ENCODE data around the gene CD27.
"Not testable (repeated sequence)": the region's sequence is repeated elsewhere in the genome, so short reads cannot be mapped to it uniquely, and the experiment has no call there.

The CD27 gene

DNA sequence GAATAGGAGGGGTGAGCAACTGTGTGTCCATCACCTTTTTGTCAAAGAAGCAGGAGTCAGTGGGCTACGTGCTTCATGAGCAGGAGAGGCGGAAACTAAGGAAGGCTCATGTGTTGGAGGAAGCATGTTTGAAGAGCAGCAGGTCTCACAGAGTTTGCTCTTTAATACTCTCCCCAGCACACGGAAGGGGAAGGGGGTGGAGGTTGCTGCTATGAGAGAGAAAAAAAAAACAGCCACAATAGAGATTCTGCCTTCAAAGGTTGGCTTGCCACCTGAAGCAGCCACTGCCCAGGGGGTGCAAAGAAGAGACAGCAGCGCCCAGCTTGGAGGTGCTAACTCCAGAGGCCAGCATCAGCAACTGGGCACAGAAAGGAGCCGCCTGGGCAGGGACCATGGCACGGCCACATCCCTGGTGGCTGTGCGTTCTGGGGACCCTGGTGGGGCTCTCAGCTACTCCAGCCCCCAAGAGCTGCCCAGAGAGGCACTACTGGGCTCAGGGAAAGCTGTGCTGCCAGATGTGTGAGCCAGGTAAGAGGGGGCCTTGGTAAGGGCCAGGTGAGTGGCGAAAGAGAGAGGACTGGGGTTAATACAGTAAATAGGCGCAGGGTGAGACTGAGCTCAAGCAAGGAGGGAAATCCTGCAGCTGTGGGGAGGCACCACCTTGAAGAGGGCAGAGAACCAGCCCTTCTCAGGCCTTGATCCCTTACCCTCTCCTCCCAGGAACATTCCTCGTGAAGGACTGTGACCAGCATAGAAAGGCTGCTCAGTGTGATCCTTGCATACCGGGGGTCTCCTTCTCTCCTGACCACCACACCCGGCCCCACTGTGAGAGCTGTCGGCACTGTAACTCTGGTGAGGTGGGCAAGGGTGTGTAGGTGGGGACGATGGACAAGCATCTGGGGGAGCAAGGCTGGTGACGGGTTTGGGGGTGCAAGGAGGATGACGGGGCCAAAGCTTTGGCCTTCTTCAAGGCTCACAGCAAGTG, at the start of gene CD27:
CD27 (plus strand) TSS at position 252 of the 985 bp plus-strand sequence; CDS start at position 393, 141 bp downstream.
- DNase-seq = no peak

DNA sequence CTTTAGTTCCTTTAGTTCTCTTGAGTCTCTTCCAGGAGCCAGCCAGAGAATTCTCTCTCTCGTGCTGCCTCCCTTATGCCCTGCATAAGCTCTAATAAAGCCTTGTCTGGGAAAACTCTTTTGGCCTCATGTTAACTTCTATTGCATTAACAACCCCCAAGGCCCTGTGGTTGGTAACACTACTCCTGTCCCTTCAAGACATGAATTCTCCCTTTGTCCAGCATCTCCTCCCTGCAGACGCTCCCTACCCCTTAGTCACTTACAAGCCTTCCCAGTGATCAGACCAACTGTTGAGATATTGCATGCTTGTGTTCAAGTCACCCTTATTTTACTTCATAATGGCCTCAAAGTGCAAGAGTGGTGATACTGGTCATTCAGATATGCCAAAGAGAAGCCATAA, 48.7 kb upstream of the CD27 start:
- no peak for DNase-seq

DNA sequence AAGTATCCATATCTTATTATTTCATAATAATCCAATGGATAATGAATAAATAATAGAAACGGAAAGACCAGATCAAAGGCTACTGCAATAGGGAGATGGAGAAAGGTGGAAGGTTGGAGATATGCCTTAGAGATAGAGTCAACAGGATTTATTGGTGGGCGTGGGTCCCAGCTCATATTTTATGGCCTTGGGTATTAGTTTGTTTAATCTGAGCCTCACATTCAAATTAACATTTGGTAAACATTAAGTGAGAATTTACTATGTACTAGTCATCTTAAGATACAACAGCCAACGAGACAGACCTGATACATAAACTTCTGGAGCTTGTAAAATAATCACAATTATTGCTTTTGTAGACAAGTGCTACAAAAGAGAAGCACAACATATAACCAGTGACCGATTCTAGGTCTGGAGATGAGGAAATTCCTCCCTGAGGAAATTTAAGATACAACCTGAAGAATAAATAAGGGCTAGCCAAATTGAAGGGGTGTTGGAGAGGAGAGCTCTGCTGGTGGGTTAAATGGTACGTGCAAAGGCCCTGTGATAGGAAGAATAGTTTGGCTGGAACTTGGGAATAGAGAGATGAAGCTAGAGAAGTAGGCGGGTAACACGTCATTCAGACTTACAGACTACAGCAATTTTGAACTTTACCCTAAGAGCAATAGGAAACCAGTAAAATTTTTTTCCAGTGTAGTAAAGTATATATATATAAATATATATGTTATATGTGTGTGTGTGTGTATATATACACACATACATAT, 44.7 kb upstream of the CD27 start:
- no peak for DNase-seq

DNA sequence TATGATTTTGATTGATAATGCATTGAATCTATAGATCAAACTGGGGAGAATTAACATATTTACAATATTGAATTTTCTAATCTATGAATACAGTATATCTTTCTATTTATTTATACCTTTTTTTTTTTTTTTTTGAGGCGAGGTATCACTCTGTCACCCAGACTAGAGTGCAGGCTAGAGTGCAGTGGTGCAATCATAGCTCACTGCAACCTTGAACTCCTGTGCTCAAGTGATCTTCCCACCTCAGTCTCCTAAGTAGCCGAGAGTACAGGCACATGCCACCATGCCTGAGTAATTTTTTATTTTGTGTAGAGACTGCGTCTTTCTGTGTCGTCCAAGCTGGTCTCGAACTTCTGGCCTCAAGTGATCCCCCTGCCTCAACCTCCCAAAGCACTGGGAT, 40.4 kb upstream of the CD27 start:
- DNase-seq = no peak

DNA sequence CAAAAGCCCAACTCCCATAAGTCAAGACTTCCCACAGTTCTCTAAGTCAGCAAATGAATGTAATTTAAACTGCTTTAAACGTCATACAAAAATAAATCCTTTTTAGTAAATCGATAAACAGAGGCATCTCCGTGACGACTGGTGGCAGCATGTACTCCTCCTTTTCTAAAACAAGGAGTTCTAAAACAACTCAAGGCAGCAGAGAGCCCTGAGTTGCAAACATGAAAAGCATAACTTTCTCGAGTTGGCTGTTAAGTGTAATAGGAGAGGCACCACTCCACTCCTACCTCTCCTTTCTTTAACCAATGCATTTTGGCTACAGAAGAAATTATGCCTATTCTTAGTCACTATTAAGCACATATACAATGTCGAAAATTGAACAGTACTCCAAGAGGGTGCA, 38.8 kb upstream of the CD27 start:
- no peak for DNase-seq

DNA sequence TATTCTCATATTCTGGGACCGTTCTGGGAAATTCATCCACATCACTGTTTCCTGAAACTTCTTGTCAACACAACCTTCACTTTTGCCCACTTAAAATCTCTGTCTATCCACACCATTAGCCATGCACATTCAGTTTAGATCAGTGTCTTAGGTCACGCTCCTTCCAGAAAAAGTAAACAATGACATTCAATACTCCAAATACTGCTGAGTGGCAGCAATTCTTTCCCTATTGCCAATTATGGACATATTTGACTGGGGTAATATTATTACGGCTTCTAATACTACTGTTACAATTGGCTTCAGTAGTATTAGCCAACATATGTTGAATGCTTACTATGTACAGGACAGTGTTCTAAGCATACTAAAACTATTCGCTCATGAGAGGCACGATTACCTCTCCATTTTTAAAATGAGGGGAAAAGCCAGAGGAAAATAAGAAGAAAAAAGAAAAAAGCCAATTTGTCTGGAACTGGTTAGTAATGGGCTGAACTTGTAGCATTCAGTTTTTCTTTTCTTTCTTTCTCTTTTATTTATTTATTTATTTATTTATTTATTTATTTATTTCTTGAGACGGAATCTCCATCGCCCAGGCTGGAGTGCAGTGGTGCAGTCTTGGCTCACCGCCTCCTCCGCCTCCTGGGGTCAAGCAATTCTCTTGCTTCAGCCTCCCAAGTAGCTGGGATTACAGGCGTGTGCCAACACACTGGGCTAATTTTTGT, 37.4 kb upstream of the CD27 start:
- DNase-seq = no peak

DNA sequence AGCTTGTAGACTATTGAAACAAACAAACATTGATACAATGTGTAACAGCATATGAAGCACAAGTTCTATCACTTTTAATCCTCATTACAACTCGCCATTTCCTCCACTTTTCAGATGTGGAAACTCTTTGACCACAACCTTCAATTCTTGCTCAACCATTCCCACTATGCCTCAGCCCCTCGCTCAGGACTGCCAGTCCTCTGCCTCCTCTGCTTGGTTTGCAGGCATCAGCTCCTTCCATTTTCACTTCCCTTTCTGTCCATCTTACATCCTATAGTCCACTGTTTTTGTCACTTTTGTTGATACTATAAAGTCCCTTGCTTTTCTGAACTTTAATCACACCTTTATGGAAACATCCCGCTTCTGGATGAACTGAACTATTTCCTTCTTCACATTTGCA, 28.2 kb upstream of the CD27 start:
- no peak for DNase-seq

DNA sequence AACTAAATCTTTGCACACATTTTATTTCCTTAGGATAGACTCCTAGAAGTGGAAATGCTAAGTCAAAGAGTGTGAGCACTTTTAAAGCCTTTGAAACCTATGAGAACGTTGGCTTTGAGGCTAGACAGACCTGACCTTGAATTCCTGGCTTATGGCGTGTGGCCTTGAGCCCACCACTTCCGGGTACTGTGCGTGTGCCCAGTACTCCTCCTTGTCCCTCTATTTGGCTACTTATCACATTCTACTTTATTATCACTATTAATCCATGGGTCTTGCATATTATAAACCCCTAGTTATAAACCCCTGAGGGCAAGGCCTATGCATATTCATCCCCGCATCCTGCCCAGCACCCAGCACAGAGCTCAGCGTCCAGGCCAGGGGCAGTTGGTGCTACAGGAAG, 26.0 kb upstream of the CD27 start:
- no peak for DNase-seq

DNA sequence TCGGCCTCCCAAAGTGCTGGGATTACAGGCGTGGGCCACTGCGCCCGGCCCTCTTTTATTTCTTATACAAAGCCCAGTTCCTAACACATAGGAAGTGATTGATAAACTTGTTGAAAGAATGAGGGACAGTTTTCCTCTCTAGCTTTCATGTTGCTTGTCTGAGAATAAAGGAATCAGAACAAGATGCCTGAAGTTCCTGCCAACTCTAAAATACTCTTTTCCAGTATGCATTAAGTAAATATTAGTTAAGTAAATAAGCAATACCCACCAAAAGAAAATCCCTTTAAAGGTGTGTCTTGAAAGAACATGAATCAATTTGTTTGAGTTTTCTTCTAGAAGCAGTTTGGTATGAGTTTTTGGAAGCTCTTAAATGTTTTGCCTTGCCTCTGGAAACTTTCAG, 24.4 kb upstream of the CD27 start:
- DNase-seq = no peak

DNA sequence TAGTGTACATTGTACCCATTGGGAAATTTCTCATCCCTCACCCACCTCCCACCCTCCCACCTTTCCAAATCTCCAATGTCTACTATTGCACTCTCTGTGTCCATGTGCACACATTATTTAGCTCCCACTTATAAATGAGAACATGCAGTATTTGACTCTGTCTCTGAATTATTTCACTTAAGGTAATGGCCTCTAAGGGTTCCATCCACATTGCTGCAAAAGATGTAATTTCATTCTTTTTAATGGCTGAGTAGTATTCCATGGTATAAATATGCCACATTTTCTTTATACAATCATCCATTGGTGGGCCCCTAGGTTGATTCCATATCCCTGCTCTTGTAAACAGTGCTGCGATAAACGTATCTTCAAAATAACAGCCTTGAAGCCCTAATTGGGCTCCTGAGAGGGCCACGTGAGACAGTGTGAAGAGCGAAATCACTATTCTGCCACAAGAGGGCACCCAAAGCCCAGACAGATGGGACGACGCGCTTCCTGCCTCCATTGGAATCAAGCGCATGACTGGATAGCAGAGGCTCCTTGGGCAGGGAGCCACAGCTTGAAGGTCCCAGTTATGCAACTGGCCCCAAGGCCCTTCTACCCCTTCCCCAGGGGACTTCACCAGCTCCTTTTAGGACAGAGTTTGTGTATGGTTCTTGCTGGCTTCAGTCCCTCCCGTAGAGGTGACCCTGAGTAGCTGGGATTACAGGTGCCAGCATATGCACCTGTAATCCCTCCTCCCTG, 21.3 kb upstream of the CD27 start:
- peak; percentile 89 for DNase-seq

DNA sequence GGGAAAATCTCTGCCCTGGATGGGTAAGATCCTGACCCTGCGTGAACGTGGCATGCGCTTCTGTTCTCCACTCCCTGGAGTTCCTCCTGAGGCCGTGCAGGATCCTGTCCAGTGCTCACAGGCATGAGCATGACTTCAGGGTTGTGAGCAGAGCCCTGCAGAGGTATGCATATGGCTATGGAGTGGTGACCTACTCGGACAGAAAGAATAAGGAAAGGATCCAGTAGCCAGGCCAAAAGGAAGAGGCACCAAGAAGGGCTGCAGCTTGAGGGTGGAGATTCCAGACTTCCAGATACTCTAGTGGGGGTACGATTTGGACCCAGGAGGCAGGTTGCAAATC, 20.8 kb upstream of the CD27 start:
- DNase-seq = no peak

DNA sequence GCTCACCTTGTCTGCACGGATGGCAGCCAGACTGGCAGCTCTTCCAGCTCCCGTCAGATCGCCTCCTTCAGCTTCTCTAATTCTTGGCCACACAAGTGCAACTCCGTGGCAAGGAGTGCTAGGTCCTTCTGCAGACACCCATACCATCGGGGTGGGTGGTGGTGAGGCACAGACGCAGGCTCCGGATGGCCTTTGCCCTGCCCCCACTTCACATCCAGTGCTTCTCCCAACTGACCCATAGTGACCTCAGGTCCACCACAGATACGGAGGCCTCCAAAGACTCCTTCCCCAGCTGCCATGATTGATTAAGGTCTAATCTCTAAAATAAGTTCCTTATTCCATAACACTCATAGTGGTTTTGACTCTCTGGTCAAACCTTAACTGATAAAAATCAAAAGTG, 19.9 kb upstream of the CD27 start:
- no peak for DNase-seq

DNA sequence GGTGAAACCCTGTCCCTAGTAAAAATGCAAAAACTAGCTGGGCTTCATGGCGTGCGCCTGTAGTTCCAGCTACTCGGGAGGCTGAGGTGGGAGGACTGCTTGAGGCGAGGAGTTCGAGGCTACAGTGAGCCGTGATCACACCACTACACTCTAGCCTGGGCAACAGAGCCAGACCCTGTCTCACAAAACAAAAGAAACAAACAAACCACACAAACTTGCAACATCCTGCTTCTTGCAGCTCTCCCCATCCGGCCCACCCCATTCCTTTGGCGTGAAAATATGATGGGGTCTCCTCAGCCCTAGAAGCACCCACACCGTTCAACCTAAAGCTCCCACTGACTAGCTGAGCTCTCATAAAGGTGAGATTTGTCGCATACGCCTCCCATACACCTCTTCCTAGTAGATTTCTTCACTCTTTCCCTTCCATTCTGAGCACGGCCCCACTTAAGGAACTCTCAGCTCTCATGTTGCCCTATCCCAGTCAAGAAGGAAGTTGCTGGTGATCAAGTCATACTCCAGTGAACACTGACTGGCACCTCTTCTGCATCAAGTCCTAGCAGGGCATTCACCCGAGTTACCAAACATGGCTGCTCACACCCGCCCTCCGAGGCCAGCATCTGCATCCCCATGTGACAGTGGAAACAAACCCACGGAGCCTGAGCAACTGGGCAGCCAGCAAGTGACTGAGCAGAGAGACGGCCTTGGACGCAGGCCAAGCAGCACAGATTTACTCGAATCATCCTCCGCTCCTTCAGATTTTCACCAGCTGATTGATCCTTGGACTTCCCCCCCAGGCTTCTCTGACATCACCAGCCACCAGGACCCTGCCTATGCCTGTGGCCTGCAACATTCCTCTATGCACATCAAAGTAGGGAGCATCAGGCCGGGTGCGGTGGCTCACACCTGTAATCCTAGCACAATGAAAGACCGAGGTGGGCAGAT, 18.9 kb upstream of the CD27 start:
- DNase-seq = peak; percentile 9

DNA sequence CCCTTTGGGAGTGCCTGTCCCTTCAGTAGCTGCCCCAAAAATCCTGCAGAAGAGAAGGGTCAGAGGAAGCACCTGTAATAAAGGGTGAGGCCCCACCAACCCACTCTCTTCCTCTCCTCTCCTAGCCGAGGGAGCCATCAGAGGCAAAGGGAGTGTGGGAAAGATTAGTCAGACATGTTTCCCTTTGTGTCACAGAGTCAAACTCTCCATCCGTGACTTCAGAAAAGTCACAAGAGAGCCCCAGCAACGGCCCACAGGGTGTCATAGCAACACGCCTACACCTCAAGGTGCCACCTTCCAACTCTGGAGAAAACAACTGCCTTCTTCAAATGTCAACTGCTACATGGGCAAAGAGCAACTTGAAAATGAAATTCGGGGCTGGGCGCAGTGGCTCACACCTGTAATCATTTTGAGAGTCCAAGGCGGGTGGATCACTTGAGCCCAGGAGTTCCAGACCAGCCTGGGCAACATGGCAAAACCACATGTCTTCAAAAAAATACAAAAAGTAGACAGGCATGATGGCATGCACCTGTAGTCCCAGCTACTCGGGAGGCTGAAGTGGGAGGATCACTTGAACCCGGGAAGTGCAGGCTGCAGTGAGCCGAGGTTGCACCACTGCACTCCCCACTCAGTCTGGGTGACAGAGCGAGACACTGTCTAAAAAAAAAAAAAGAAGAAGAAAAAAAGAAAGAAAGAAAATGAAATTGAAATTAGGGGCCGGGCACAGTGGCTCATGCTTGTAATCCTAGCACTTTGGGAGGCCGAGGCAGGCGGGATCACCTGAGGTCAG, 17.7 kb upstream of the CD27 start:
- no peak for DNase-seq

DNA sequence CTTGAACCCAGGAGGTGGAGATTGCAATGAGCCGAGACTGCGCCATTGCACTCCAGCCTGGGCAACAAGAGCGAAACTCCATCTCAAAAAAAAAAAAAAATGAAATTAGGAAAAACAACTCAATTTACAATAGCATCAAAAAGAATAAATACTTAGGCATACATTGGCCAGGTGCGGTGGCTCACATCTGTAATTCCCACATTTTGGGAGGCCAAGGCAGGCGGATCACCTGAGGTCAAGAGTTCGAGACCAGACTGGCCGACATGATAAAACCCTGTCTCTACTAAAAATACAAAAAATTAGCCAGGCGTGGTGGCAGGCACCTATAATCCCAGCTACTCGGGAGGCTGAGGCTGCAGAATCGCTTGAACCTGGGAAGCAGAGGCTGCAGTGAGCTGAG, 17.0 kb upstream of the CD27 start:
- DNase-seq = not testable (repeated sequence)

DNA sequence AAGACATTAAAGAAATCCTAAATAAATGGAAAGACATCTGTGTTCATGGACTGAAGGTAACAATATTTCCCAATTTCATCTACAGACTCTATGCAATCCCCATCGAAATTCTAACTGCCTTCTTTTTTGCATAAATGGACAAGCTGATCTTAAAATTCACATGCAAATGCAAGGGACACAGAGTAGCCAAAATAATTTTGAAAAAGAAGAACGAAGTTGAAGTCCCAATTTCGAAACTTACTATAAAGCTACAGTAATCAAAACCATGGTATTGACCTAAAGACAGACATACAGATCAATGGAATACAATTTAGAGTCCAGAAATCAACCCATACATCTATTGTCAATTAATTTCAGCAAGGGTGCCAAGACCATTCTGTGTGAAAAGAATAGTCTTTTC, 16.4 kb upstream of the CD27 start:
- DNase-seq = no peak

DNA sequence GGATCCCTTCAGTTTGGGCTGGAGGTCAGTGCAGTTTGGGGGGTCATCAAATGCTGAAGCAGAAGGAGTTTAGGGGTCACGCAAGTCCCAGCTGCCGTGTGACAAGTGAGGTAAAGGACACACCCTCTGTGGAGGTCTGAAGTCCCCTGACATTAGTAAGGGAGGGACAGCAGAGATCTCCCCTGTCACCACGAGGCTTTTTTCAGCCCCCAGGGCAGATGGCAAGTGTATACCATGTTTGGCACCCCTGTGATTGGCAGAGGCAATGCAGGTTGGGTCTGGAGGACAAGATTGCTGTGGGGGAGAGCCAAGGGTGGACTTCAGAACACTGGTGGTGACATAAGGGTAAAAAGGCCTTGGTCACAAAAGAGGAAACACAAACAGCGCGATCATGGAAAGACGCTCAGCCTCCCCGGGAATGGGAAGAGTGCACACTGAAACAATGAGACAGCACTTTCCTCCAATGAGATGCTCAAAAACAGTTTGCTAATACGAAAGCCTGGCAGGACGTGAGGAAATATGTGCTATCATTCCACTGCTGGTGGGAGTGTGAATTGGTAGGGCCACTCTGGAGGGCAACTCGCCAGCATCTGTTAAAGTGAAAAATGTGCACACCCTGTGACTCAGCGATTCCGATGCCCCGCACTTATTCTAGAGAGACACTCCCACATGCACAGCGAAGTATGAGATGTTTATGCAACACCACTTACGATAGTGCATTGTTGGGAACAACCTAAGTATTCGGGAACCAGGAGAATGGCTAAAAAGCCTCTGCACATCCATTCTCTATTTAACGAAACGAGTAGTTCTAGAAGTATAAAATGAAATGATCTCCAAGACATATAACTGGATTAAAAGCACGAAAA, 14.4 kb upstream of the CD27 start:
- peak; percentile 94 for DNase-seq

DNA sequence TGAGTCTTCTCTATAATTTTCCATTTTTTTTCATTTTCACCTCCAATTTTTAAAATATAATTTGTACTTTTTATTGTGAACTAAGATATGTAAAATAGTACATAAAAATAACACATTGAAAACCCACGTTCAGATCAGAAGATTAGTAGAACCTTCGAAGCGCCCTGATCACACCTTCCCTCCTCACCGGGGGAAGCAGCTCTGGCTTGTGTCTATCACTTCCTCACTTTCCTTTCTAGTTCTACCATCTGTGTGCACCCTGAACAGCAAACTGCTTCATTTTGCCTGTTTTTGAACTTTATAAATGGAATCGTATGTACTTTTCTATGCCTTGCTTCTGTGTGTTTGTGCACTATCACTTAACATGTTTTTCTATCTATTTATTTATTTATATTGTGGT, 11.8 kb upstream of the CD27 start:
- no peak for DNase-seq
